Measurements from ENCODE around the gene BAHD1.

DNA sequence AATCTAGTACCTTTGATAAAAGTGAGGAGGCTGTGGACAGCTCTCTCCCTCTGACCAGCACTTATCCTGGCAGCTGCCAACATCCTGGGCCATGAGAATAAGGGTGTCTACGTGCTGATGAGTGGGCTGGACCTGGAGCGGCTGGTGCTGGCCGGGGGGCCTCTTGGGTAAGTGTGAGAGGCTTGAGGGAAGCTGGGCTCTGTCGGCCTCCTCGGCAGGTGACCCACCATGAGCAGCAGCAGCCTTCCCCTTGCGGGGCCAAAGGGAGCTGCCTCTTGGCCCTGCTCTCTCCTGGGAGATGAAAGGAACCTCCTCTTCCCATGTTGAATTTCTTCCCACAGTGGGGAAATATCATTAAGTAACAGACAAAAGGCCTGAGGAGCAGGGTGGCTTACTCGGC, 25.9 kb upstream of the BAHD1 start:
- TF ChIP-seq CTCF (IDR thresholded peaks at IDR 0.05): no peak
- no peak for TF ChIP-seq EZH2 (IDR thresholded peaks at IDR 0.05; ENCODE audit: borderline replicate concordance, insufficient read depth, low read depth, low read length, poor library complexity, severe bottlenecking)

Data from B cell (primary cell).